HepG2 (cell line): ENCODE measurements around the gene FMR1. TPM values are rescaled to one million over a fixed set of nuclear protein-coding genes. Genes with fewer than 3 reads are reported as not detected.
A peak's percentile ranks its signal among the peaks of the same experiment; 100 is the strongest.

Experiments
- AGO1 ChIP-seq: fragments of 200-400 bp; formaldehyde crosslinking; IDR thresholded peaks from 2 replicates; pipeline ENCODE4 v1.6.1; 2017; ENCODE audit warnings: mild to moderate bottlenecking, low read depth, low read length, moderate library complexity; ENCODE audit not compliant: poor library complexity, severe bottlenecking
- DNMT1 ChIP-seq: sonication (generic); formaldehyde crosslinking; IDR thresholded peaks from 2 replicates; pipeline ENCODE4 v1.5.1; 2020; ENCODE audit warnings: mild to moderate bottlenecking, missing genetic modification reagents
- EED ChIP-seq: sonication (generic); formaldehyde crosslinking; IDR thresholded peaks from 2 replicates; pipeline ENCODE4 v1.5.0; 2020; ENCODE audit warnings: mild to moderate bottlenecking, missing genetic modification reagents
- GFI1 ChIP-seq: sonication (generic); formaldehyde crosslinking; IDR thresholded peaks from 2 replicates; pipeline ENCODE4 v1.5.0; 2020; ENCODE audit warnings: missing genetic modification reagents, mild to moderate bottlenecking, borderline replicate concordance
- HDAC1 ChIP-seq: sonication (generic); formaldehyde crosslinking; IDR thresholded peaks from 2 replicates; pipeline ENCODE4 v1.5.1; 2020; ENCODE audit warnings: mild to moderate bottlenecking, missing genetic modification reagents
- IRF2 ChIP-seq: IDR thresholded peaks from 2 replicates; pipeline ENCODE4 v1.6.1; 2018; ENCODE audit warnings: missing genetic modification reagents, missing compliant biosample characterization
- NCOA1 ChIP-seq: sonication (generic); formaldehyde crosslinking; IDR thresholded peaks from 2 replicates; pipeline ENCODE4 v1.9.0; 2021; ENCODE audit warnings: missing genetic modification reagents
- NCOA2 ChIP-seq: sonication (generic); formaldehyde crosslinking; IDR thresholded peaks from 2 replicates; pipeline ENCODE4 v1.8.0; 2022; ENCODE audit warnings: inconsistent platforms
- NKX3-1 ChIP-seq: sonication (generic); formaldehyde crosslinking; IDR thresholded peaks from 2 replicates; pipeline ENCODE4 v1.5.0; 2020; ENCODE audit warnings: missing genetic modification reagents
- RFXANK ChIP-seq: IDR thresholded peaks from 2 replicates; pipeline ENCODE4 v1.6.1; 2016
- SATB2 ChIP-seq: sonication (generic); formaldehyde crosslinking; IDR thresholded peaks from 2 replicates; pipeline ENCODE4 v1.5.0; 2020; ENCODE audit warnings: missing genetic modification reagents
- SOX5 ChIP-seq: IDR thresholded peaks from 2 replicates; pipeline ENCODE4 v1.6.1; 2016; ENCODE audit warnings: borderline replicate concordance
- TEF ChIP-seq: sonication (generic); formaldehyde crosslinking; IDR thresholded peaks from 2 replicates; pipeline ENCODE4 v1.5.0; 2020; ENCODE audit warnings: missing genetic modification reagents
- TMF1 ChIP-seq: sonication (generic); formaldehyde crosslinking; IDR thresholded peaks from 2 replicates; pipeline ENCODE4 v1.8.1; 2022; ENCODE audit warnings: low read depth, missing genetic modification reagents
- TRAFD1 ChIP-seq: sonication (generic); formaldehyde crosslinking; IDR thresholded peaks from 2 replicates; pipeline ENCODE4 v1.5.1; 2020; ENCODE audit warnings: missing genetic modification reagents, mild to moderate bottlenecking, borderline replicate concordance
- ZMYM2 ChIP-seq: sonication (generic); formaldehyde crosslinking; IDR thresholded peaks from 2 replicates; pipeline ENCODE4 v1.8.0; 2022; ENCODE audit warnings: mild to moderate bottlenecking, missing genetic modification reagents
- ZNF614 ChIP-seq: IDR thresholded peaks from 2 replicates; pipeline ENCODE4 v1.6.1; 2018; ENCODE audit warnings: missing biosample characterization, missing genetic modification reagents, inconsistent platforms, borderline replicate concordance
- ZNF710 ChIP-seq: sonication (generic); formaldehyde crosslinking; IDR thresholded peaks from 2 replicates; pipeline ENCODE4 v1.5.0; 2020; ENCODE audit warnings: mild to moderate bottlenecking, missing genetic modification reagents, borderline replicate concordance
- ZNF776 ChIP-seq: sonication (generic); formaldehyde crosslinking; IDR thresholded peaks from 2 replicates; pipeline ENCODE4 v1.4.0; 2020; ENCODE audit warnings: mild to moderate bottlenecking, missing genetic modification reagents
- polyA plus RNA-seq, 8 experiments: library from polyadenylated mRNA; depleted of rRNA in 3 of 8; stranded (reverse) in 7 of 8; unstranded in 1 of 8; fragments of >200 nt; fragmentation: Illumina TruSeq in 4 of 8; extraction: Trizol in 4 of 8; gene quantifications; 2 replicates each; pipeline versions ENCODE4 v1.2.1 to v1.2.3, GENCODE V29; 2011 to 2016; ENCODE audit warnings: low read depth in 4 of 8, missing spikeins in 1 of 8, mixed read lengths in 1 of 8; ENCODE audit not compliant: insufficient read depth in 1 of 8
- total RNA-seq, 5 experiments: library from RNA; depleted of rRNA; stranded (reverse); fragments of >200 nt; fragmentation: Illumina TruSeq; extraction: Trizol; gene quantifications; 2 replicates each; pipeline ENCODE4 v1.2.3, GENCODE V29; 2016; ENCODE audit warnings: low read depth in 1 of 5
- TF ChIP-seq, protein P1 (sequence below): fragments of 450-650 bp; IDR thresholded peaks from 2 replicates; pipeline ENCODE4 v1.6.1; 2016
- TF ChIP-seq, protein P2 (sequence below): sonication (generic); formaldehyde crosslinking; IDR thresholded peaks from 2 replicates; pipeline ENCODE4 v1.9.0; 2021; ENCODE audit warnings: missing genetic modification reagents, borderline replicate concordance

FMR1 gene
- total and polyA plus RNA-seq, 2 of the 13 experiments (the other 11 are each of a cell fraction or from before 2014, with no cell fraction given): 27.8 to 49.6 TPM

- TF ChIP-seq IRF2 (CRISPR knock-in tag) (peak; percentile 71), NCOA2 (peak; percentile 74), TEF (CRISPR knock-in tag) (no peak), ZNF614 (CRISPR knock-in tag) (0 out of 2 replicates have a peak, but pooled peaks have one; percentile 48), SATB2 (CRISPR knock-in tag) (no peak), ZMYM2 (CRISPR knock-in tag) (no peak), SOX5 (peak; percentile 61; the same call in 1 of the 2 replicates), NCOA1 (CRISPR knock-in tag) (no peak), GFI1 (CRISPR knock-in tag) (peak; percentile 70; the same call in 1 of the 2 replicates), TRAFD1 (CRISPR knock-in tag) (no peak), EED (CRISPR knock-in tag) (no peak), AGO1 (no peak), TMF1 (no peak), RFXANK (CRISPR knock-in tag) (no peak), ZNF710 (CRISPR knock-in tag) (no peak), DNMT1 (no peak), ZNF776 (CRISPR knock-in tag) (no peak), HDAC1 (CRISPR knock-in tag) (peak; percentile 26; the same call in 1 of the 2 replicates), NKX3-1 (CRISPR knock-in tag) (no peak)
- TF ChIP-seq, protein P1, sequence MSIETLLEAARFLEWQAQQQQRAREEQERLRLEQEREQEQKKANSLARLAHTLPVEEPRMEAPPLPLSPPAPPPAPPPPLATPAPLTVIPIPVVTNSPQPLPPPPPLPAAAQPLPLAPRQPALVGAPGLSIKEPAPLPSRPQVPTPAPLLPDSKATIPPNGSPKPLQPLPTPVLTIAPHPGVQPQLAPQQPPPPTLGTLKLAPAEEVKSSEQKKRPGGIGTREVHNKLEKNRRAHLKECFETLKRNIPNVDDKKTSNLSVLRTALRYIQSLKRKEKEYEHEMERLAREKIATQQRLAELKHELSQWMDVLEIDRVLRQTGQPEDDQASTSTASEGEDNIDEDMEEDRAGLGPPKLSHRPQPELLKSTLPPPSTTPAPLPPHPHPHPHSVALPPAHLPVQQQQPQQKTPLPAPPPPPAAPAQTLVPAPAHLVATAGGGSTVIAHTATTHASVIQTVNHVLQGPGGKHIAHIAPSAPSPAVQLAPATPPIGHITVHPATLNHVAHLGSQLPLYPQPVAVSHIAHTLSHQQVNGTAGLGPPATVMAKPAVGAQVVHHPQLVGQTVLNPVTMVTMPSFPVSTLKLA: no peak
- TF ChIP-seq, protein P2, sequence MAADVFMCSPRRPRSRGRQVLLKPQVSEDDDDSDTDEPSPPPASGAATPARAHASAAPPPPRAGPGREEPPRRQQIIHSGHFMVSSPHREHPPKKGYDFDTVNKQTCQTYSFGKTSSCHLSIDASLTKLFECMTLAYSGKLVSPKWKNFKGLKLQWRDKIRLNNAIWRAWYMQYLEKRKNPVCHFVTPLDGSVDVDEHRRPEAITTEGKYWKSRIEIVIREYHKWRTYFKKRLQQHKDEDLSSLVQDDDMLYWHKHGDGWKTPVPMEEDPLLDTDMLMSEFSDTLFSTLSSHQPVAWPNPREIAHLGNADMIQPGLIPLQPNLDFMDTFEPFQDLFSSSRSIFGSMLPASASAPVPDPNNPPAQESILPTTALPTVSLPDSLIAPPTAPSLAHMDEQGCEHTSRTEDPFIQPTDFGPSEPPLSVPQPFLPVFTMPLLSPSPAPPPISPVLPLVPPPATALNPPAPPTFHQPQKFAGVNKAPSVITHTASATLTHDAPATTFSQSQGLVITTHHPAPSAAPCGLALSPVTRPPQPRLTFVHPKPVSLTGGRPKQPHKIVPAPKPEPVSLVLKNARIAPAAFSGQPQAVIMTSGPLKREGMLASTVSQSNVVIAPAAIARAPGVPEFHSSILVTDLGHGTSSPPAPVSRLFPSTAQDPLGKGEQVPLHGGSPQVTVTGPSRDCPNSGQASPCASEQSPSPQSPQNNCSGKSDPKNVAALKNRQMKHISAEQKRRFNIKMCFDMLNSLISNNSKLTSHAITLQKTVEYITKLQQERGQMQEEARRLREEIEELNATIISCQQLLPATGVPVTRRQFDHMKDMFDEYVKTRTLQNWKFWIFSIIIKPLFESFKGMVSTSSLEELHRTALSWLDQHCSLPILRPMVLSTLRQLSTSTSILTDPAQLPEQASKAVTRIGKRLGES (CRISPR knock-in tag): no peak
Measured at GRCh38 chrX:147875866-147876596, 35.7 kb upstream of the FMR1 start (continued).
